Measurements from ENCODE around the gene DALRD3.

The DALRD3 gene

DNA sequence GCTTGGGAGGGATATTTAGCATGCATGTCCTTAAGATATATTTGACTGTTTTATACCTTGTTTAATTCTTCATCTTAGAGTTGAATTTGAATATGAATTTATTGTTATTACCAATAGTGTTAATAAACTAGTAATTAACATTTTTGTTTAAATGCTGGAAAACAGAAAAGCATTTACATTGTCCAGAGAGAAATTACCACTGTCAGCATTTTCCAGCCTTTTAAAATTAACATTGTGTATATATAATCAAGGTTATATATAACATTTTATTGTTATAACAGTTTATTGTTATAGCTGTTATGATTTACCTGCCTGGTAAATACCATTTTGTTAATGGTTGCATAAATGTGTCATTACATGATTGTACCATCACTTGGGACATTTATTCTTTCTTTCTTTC, 36.4 kb downstream of the DALRD3 start:
- Histone ChIP-seq H3K36me3 (replicated peaks; ENCODE audit: low read depth, low read length) (peaks cover 62% of the 10 kb centered on the region), H3K4me1 (ENCODE audit: low read length) (no peaks in the 10 kb centered on the region), H4K20me1 (ENCODE audit: insufficient read depth, low read length) (no peaks in the 10 kb centered on the region; the same call in 1 of the 2 replicates), H2AFZ (ENCODE audit: low read depth, low read length) (no peak overlapping the region), H3K27ac (ENCODE audit: low read length) (no peak overlapping the region), H3K9me3 (ENCODE audit: insufficient read depth, low read length) (no peaks in the 10 kb centered on the region), H3K9ac (ENCODE audit: low read length) (no peak overlapping the region), H3K4me2 (ENCODE audit: low read length) (no peak overlapping the region), H3K79me2 (ENCODE audit: low read length) (no peaks in the 10 kb centered on the region), H3K27me3 (ENCODE audit: low read depth, low read length) (no peaks in the 10 kb centered on the region), H3K4me3 (ENCODE audit: low read length) (no peak overlapping the region)
- TF ChIP-seq EZH2phosphoT487 (IDR thresholded peaks at IDR 0.05; ENCODE audit: low read depth): no peak
- TF ChIP-seq, protein P1, sequence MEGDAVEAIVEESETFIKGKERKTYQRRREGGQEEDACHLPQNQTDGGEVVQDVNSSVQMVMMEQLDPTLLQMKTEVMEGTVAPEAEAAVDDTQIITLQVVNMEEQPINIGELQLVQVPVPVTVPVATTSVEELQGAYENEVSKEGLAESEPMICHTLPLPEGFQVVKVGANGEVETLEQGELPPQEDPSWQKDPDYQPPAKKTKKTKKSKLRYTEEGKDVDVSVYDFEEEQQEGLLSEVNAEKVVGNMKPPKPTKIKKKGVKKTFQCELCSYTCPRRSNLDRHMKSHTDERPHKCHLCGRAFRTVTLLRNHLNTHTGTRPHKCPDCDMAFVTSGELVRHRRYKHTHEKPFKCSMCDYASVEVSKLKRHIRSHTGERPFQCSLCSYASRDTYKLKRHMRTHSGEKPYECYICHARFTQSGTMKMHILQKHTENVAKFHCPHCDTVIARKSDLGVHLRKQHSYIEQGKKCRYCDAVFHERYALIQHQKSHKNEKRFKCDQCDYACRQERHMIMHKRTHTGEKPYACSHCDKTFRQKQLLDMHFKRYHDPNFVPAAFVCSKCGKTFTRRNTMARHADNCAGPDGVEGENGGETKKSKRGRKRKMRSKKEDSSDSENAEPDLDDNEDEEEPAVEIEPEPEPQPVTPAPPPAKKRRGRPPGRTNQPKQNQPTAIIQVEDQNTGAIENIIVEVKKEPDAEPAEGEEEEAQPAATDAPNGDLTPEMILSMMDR (IDR thresholded peaks at IDR 0.05; ENCODE audit: low read depth, low read length): no peak

DNA sequence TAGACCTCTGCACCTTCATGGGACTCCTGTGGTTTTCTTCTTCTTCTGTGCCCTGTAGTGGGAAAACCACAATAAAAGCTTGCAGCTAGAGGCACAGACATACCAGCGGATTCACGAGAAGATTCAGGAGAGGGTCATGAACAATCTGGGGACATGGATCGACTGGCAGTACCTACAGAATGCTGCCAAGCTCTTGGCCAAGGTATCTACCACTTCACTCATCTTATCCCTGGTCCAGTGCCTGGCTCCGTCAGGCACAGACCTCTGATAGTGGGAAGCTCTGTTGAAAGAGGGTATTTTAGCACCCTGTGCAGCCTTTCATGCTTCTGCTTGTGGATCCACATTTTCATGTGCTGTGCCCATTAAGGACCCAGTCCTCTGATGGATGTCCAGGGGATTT, 38.1 kb downstream of the DALRD3 start:
- Histone ChIP-seq H3K27me3 (ENCODE audit: low read depth, low read length) (no peaks in the 10 kb centered on the region), H2AFZ (ENCODE audit: low read depth, low read length) (no peak overlapping the region), H3K4me3 (ENCODE audit: low read length) (no peak overlapping the region), H3K9me3 (ENCODE audit: insufficient read depth, low read length) (no peaks in the 10 kb centered on the region), H3K27ac (ENCODE audit: low read length) (no peak overlapping the region), H3K4me1 (ENCODE audit: low read length) (no peaks in the 10 kb centered on the region), H3K79me2 (ENCODE audit: low read length) (no peaks in the 10 kb centered on the region), H3K9ac (ENCODE audit: low read length) (no peak overlapping the region), H3K36me3 (replicated peaks; ENCODE audit: low read depth, low read length) (peaks cover 65% of the 10 kb centered on the region), H3K4me2 (ENCODE audit: low read length) (no peak overlapping the region), H4K20me1 (ENCODE audit: insufficient read depth, low read length) (no peaks in the 10 kb centered on the region; the same call in 1 of the 2 replicates)
- TF ChIP-seq, protein P1 (IDR thresholded peaks at IDR 0.05; ENCODE audit: low read depth, low read length): no peak

DNA sequence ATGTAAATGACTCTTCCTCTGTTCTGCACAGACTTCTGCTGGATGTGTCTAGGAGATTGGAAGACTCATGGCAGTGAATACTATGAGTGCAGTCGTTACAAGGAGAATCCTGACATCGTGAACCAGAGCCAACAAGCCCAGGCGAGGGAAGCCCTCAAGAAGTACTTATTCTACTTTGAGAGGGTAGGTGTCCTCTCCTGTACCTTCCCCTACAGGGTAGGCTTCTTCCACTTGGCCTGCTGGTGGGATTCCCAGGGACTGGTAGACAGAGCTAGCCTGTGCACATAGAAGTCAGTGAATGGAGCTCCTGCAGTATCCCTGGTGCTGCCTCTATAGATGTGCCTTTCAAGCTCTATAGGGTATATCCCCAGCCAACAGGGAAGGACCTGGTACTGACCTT, 38.9 kb downstream of the DALRD3 start:
- Histone ChIP-seq H2AFZ (ENCODE audit: low read depth, low read length) (no peak overlapping the region), H3K27me3 (ENCODE audit: low read depth, low read length) (no peaks in the 10 kb centered on the region), H4K20me1 (ENCODE audit: insufficient read depth, low read length) (no peaks in the 10 kb centered on the region; the same call in 1 of the 2 replicates), H3K9ac (ENCODE audit: low read length) (no peak overlapping the region), H3K4me3 (ENCODE audit: low read length) (no peak overlapping the region), H3K4me1 (ENCODE audit: low read length) (no peaks in the 10 kb centered on the region), H3K36me3 (replicated peaks; ENCODE audit: low read depth, low read length) (peaks cover 66% of the 10 kb centered on the region), H3K27ac (ENCODE audit: low read length) (no peak overlapping the region), H3K79me2 (ENCODE audit: low read length) (no peaks in the 10 kb centered on the region), H3K4me2 (ENCODE audit: low read length) (no peak overlapping the region), H3K9me3 (ENCODE audit: insufficient read depth, low read length) (no peaks in the 10 kb centered on the region)
- TF ChIP-seq EZH2phosphoT487 (IDR thresholded peaks at IDR 0.05; ENCODE audit: low read depth): no peak
- TF ChIP-seq, protein P1 (IDR thresholded peaks at IDR 0.05; ENCODE audit: low read depth, low read length): no peak

DNA sequence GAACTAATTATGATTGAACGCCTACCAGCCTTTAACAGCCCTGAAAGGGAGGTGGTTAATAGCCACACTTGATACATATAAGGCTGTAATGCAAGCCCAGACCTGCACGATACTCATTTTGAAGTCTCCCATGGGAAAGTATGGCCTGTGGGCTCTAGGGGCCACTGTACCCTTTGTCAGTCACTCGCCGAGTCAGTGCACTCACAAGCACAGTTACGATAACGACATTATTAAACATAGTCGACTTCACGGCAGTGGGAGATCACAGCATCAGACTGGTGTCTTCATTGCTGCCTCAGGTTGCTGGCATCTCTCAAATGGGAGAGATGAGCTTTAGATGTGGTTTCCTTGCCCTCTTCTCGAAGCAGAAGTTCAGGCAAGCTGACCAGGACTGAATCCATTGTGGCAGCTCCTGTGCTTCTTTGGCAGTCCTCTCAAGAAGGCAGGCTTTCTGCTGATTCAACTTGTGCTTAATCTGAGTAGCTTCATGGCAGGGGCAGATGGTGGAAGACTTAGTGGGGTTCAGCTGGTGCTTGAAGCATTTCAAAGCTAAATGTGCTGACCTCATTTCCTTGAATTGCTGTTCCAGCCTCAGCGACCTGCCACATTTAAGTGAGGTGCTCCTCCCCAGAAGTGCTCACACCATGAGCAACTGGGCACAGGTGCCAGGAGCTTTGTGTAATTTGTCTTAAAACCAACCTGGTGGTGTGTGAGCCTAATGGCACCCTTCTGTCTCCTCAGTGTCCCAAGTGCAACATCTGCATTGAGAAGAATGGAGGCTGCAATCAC, 44.1 kb downstream of the DALRD3 start:
- no peak overlapping the region for H2AFZ ChIP-seq (ENCODE audit: low read depth, low read length)
- no peak overlapping the region for H3K27ac ChIP-seq (ENCODE audit: low read length)
- no peak overlapping the region for H3K4me3 ChIP-seq (ENCODE audit: low read length)
- H4K20me1 ChIP-seq (ENCODE audit: insufficient read depth, low read length): no peaks in the 10 kb centered on the region
- H3K36me3 ChIP-seq (replicated peaks; ENCODE audit: low read depth, low read length): peaks cover 66% of the 10 kb centered on the region
- TF ChIP-seq, protein P1 (IDR thresholded peaks at IDR 0.05; ENCODE audit: low read depth, low read length): no peak
- no peak for TF ChIP-seq EZH2phosphoT487 (IDR thresholded peaks at IDR 0.05; ENCODE audit: low read depth)
- H3K4me1 ChIP-seq (ENCODE audit: low read length): no peaks in the 10 kb centered on the region
- H3K9ac ChIP-seq (ENCODE audit: low read length): no peak overlapping the region
- no peaks in the 10 kb centered on the region for H3K79me2 ChIP-seq (ENCODE audit: low read length)
- no peak overlapping the region for H3K4me2 ChIP-seq (ENCODE audit: low read length)
- H3K27me3 ChIP-seq (ENCODE audit: low read depth, low read length): no peaks in the 10 kb centered on the region
- no peaks in the 10 kb centered on the region for H3K9me3 ChIP-seq (ENCODE audit: insufficient read depth, low read length)

Measured in OCI-LY3 (cell line).